GM23248 (cell line): ENCODE results near the gene SMCO2. TPM values are rescaled to one million over a fixed set of nuclear protein-coding genes. Genes with fewer than 3 reads are reported as not detected.
A peak's percentile ranks its signal among the peaks of the same experiment; 100 is the strongest.

ENCODE experiments used
- DNase-seq: peaks from one replicate; pipeline ENCODE4 v3.0.0-alpha.2; 2015
- H2AFZ ChIP-seq: fragments of 200-600 bp; sonication (generic); 2 replicates; pipeline ENCODE4 v1.6.1; 2016; ENCODE audit warnings: antibody characterized with exemption
- H3F3A ChIP-seq: fragments of 200-600 bp; sonication (generic); 2 replicates; pipeline ENCODE4 v1.6.1; 2016; ENCODE audit warnings: mild to moderate bottlenecking, antibody characterized with exemption, mixed run types; ENCODE audit not compliant: insufficient read depth
- H3K27ac ChIP-seq: fragments of 200-600 bp; sonication (generic); 2 replicates; pipeline ENCODE4 v1.5.1; 2016; ENCODE audit warnings: mild to moderate bottlenecking
- H3K27me3 ChIP-seq: fragments of 200-600 bp; sonication (generic); replicated peaks from 2 replicates; pipeline ENCODE4 v1.6.1; 2016; ENCODE audit warnings: mild to moderate bottlenecking; ENCODE audit not compliant: insufficient read depth
- H3K36me3 ChIP-seq: fragments of 200-600 bp; sonication (generic); 2 replicates; pipeline ENCODE4 v1.6.1; 2016; ENCODE audit warnings: low read depth, mild to moderate bottlenecking
- H3K4me1 ChIP-seq: fragments of 200-600 bp; sonication (generic); 2 replicates; pipeline ENCODE4 v1.6.1; 2016; ENCODE audit warnings: mild to moderate bottlenecking; ENCODE audit not compliant: insufficient read depth
- H3K4me2 ChIP-seq: fragments of 200-600 bp; sonication (generic); one replicate; pipeline ENCODE4 v1.6.1; 2016; ENCODE audit warnings: mild to moderate bottlenecking; ENCODE audit not compliant: unreplicated experiment
- H3K4me3 ChIP-seq: fragments of 200-600 bp; sonication (generic); 2 replicates; pipeline ENCODE4 v1.5.1; 2016; ENCODE audit warnings: mild to moderate bottlenecking
- H3K79me2 ChIP-seq: fragments of 200-600 bp; sonication (generic); 2 replicates; pipeline ENCODE4 v1.6.1; 2016; ENCODE audit warnings: mild to moderate bottlenecking; ENCODE audit not compliant: insufficient read depth
- H3K9ac ChIP-seq: fragments of 200-600 bp; sonication (generic); 2 replicates; pipeline ENCODE4 v1.6.1; 2016; ENCODE audit warnings: mild to moderate bottlenecking
- H3K9me2 ChIP-seq: fragments of 200-600 bp; sonication (generic); 2 replicates; pipeline ENCODE4 v1.6.1; 2016; ENCODE audit warnings: mixed run types, mild to moderate bottlenecking, moderate library complexity; ENCODE audit not compliant: insufficient read depth
- H3K9me3 ChIP-seq: fragments of 200-600 bp; sonication (generic); one replicate; pipeline ENCODE4 v1.6.1; 2017; ENCODE audit warnings: low read depth
- H4K20me1 ChIP-seq: fragments of 200-600 bp; sonication (generic); 2 replicates; pipeline ENCODE4 v1.6.0; 2016; ENCODE audit not compliant: insufficient read depth
- EZH2 ChIP-seq: fragments of 200-600 bp; sonication (generic); IDR thresholded peaks from 2 replicates; pipeline ENCODE4 v1.6.1; 2018; ENCODE audit warnings: antibody characterized with exemption, mild to moderate bottlenecking; ENCODE audit not compliant: insufficient read depth, poor library complexity, severe bottlenecking
- EZH2phosphoT487 ChIP-seq: fragments of 200-600 bp; sonication (generic); IDR thresholded peaks from 2 replicates; pipeline ENCODE4 v1.6.1; 2018; ENCODE audit warnings: antibody characterized with exemption, moderate library complexity, mild to moderate bottlenecking, low read depth; ENCODE audit not compliant: insufficient read depth
- WGBS, 2 experiments: methylation state at CpG; one replicate each; pipeline ENCODE4 v1.1.6; 2015 to 2017; ENCODE audit warnings: low lambda C conversion rate in 2 of 2, low coverage in 1 of 2; ENCODE audit errors: missing lambda C conversion rate in 2 of 2; 5-methylcytosine and 5-hydroxymethylcytosine counted together
- in situ Hi-C: fragments of 300-500 bp; cut with MboI; formaldehyde crosslinking; loops from 2 replicates; pipeline ENCODE4 v1.15.0; 2020
- polyA plus RNA-seq: library from polyadenylated mRNA; unstranded; fragments of >200 nt; fragmentation: Nextera tagmentation; extraction: Ambion mirVana; gene quantifications from 2 replicates; pipeline ENCODE4 v1.2.1, GENCODE V29; 2016
- total RNA-seq: library from RNA; depleted of rRNA; stranded (reverse); fragments of >200 nt; shearing (Covaris generic); gene quantifications from 2 replicates; pipeline ENCODE4 v1.2.3, GENCODE V29; 2014

Gene SMCO2
- total and polyA plus RNA-seq, 2 experiments from 2014 or later, result not detected

GRCh38 chr12:27427824-27428223 is 18.7 kb upstream of the SMCO2 start:
- Histone ChIP-seq H3K9me2 (no peaks in the 10 kb centered on the region), H3K36me3 (no peaks in the 10 kb centered on the region), H3K4me3 (no peak overlapping the region), H3K79me2 (no peaks in the 10 kb centered on the region), H3F3A (peaks cover 9% of the 10 kb centered on the region; the same call in 1 of the 2 replicates), H2AFZ (no peak overlapping the region), H3K4me2 (no peak overlapping the region), H3K27ac (no peak overlapping the region), H4K20me1 (no peaks in the 10 kb centered on the region), H3K27me3 (no peaks in the 10 kb centered on the region), H3K9ac (no peak overlapping the region), H3K4me1 (peaks cover 4% of the 10 kb centered on the region), H3K9me3 (no peaks in the 10 kb centered on the region)
- TF ChIP-seq EZH2, result no peak
- in situ Hi-C loops, result loop anchor here (10.0 kb wide), 1 partner anchor 207 kb away; no protein-coding TSS in a partner anchor
- DNase-seq, result no peak
- WGBS, 2 experiments, result 65 to 67% methylated on average over 3 of the region's 3 CpGs

GRCh38 chr12:27428466-27428865 is 18.1 kb upstream of the SMCO2 start:
- DNase-seq, result peak; percentile 22
- peaks cover 10% of the 10 kb centered on the region for H3K4me1 ChIP-seq
- TF ChIP-seq EZH2phosphoT487 (no peak), EZH2 (no peak)
- H3K9ac ChIP-seq, result no peak overlapping the region
- no peak overlapping the region for H3K4me2 ChIP-seq
- H4K20me1 ChIP-seq, result no peaks in the 10 kb centered on the region
- H3K36me3 ChIP-seq, result no peaks in the 10 kb centered on the region
- H3K4me3 ChIP-seq, result no peak overlapping the region
- H2AFZ ChIP-seq, result no peak overlapping the region
- no peak overlapping the region for H3K27ac ChIP-seq
- no peaks in the 10 kb centered on the region for H3K79me2 ChIP-seq
- in situ Hi-C loops, result loop anchor here (10.0 kb wide), 1 partner anchor 206 kb away; no protein-coding TSS in a partner anchor
- H3K9me3 ChIP-seq, result no peaks in the 10 kb centered on the region
- H3K9me2 ChIP-seq, result no peaks in the 10 kb centered on the region
- peaks cover 13% of the 10 kb centered on the region; the same call in 1 of the 2 replicates for H3F3A ChIP-seq
- no peaks in the 10 kb centered on the region for H3K27me3 ChIP-seq

GRCh38 chr12:27429606-27430005 is 16.9 kb upstream of the SMCO2 start:
- no peak for TF ChIP-seq EZH2phosphoT487
- no peak for TF ChIP-seq EZH2
- Histone ChIP-seq H3K9ac (no peak overlapping the region), H3K36me3 (no peaks in the 10 kb centered on the region), H3K4me2 (no peak overlapping the region), H3K4me1 (peaks cover 12% of the 10 kb centered on the region), H3K27me3 (no peaks in the 10 kb centered on the region), H3K4me3 (no peak overlapping the region), H4K20me1 (no peaks in the 10 kb centered on the region), H3K79me2 (no peaks in the 10 kb centered on the region), H3K9me3 (no peaks in the 10 kb centered on the region), H3F3A (peaks cover 15% of the 10 kb centered on the region), H3K27ac (no peak overlapping the region), H3K9me2 (no peaks in the 10 kb centered on the region), H2AFZ (no peak overlapping the region)
- DNase-seq, result no peak
- 97 to 98% methylated on average over 2 of the region's 2 CpGs for WGBS, 2 experiments
- in situ Hi-C loops, result loop anchor here (10.0 kb wide), 1 partner anchor 205 kb away; no protein-coding TSS in a partner anchor

GRCh38 chr12:27431185-27431584 is 15.4 kb upstream of the SMCO2 start:
- TF ChIP-seq EZH2 (no peak), EZH2phosphoT487 (no peak)
- 98% methylated on average over 4 of the region's 4 CpGs for WGBS, 2 experiments
- in situ Hi-C loops, result no loop called here

More at GRCh38 chr12:27431185-27431584, 15.4 kb upstream of the SMCO2 start:
- no peak overlapping the region for H2AFZ ChIP-seq
- DNase-seq, result no peak
- H3K4me1 ChIP-seq, result peaks cover 12% of the 10 kb centered on the region
- H3K79me2 ChIP-seq, result no peaks in the 10 kb centered on the region
- no peaks in the 10 kb centered on the region for H4K20me1 ChIP-seq
- no peaks in the 10 kb centered on the region for H3K27me3 ChIP-seq
- no peaks in the 10 kb centered on the region for H3K9me3 ChIP-seq
- H3K27ac ChIP-seq, result no peak overlapping the region
- H3K4me3 ChIP-seq, result no peak overlapping the region
- H3K9ac ChIP-seq, result no peak overlapping the region
- no peaks in the 10 kb centered on the region for H3K36me3 ChIP-seq
- no peaks in the 10 kb centered on the region for H3K9me2 ChIP-seq
- no peak overlapping the region for H3K4me2 ChIP-seq
- H3F3A ChIP-seq, result peaks cover 15% of the 10 kb centered on the region
